ENCODE results near the gene PLCH1.
A peak's percentile ranks its signal among the peaks of the same experiment; 100 is the strongest.

Gene PLCH1, protein sequence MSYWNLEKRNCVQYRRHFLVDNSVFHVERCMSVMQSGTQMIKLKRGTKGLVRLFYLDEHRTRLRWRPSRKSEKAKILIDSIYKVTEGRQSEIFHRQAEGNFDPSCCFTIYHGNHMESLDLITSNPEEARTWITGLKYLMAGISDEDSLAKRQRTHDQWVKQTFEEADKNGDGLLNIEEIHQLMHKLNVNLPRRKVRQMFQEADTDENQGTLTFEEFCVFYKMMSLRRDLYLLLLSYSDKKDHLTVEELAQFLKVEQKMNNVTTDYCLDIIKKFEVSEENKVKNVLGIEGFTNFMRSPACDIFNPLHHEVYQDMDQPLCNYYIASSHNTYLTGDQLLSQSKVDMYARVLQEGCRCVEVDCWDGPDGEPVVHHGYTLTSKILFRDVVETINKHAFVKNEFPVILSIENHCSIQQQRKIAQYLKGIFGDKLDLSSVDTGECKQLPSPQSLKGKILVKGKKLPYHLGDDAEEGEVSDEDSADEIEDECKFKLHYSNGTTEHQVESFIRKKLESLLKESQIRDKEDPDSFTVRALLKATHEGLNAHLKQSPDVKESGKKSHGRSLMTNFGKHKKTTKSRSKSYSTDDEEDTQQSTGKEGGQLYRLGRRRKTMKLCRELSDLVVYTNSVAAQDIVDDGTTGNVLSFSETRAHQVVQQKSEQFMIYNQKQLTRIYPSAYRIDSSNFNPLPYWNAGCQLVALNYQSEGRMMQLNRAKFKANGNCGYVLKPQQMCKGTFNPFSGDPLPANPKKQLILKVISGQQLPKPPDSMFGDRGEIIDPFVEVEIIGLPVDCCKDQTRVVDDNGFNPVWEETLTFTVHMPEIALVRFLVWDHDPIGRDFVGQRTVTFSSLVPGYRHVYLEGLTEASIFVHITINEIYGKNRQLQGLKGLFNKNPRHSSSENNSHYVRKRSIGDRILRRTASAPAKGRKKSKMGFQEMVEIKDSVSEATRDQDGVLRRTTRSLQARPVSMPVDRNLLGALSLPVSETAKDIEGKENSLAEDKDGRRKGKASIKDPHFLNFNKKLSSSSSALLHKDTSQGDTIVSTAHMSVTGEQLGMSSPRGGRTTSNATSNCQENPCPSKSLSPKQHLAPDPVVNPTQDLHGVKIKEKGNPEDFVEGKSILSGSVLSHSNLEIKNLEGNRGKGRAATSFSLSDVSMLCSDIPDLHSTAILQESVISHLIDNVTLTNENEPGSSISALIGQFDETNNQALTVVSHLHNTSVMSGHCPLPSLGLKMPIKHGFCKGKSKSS (N-terminal part only)

GRCh38 chr3:155744626-155745324, at the start of gene PLCH1:
Gene PLCH1 (minus strand): TSS chr3:155745071. CDS start chr3:155704224, 40,847 bp downstream.
- peak; percentile 48 for DNase-seq

- no peak for DNase-seq
These were observed 47.7 kb upstream of the PLCH1 start for GRCh38 chr3:155792532-155792931.

- DNase-seq: no peak
These were observed 46.3 kb upstream of the PLCH1 start for GRCh38 chr3:155791190-155791589.

- DNase-seq: no peak
These were observed 45.5 kb upstream of the PLCH1 start for GRCh38 chr3:155790272-155790925.

DNA sequence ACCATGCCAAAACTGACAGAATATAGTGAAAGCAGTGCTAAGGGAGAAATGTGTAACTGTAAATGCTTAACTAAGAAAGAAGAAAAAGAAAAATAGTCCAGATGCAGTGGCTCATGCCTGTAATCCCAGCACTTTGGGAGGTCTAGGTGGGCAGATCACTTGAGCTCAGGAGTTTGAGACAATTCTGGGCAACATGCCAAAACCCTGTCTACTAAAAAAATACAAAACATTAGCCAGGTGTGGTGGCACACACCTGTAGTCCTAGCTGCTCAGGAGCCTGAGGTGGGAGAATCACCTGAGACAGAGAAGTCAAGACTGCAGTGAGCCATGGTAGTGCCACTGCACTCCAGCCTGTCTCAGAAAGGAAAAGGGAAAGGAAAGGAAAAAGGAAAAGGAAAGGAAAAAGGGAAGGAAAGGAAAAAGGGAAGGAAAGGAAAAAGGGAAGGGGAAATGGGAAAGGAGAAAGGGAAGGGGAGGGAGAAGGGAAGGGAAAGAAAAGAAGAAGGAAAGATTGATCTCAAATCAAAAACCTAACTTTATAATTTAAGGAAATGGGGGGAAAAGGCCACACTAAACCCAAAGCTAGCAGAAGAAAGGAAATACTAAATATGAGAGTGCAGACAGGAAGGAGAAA, 40.9 kb upstream of the PLCH1 start:
- DNase-seq: no peak

DNA sequence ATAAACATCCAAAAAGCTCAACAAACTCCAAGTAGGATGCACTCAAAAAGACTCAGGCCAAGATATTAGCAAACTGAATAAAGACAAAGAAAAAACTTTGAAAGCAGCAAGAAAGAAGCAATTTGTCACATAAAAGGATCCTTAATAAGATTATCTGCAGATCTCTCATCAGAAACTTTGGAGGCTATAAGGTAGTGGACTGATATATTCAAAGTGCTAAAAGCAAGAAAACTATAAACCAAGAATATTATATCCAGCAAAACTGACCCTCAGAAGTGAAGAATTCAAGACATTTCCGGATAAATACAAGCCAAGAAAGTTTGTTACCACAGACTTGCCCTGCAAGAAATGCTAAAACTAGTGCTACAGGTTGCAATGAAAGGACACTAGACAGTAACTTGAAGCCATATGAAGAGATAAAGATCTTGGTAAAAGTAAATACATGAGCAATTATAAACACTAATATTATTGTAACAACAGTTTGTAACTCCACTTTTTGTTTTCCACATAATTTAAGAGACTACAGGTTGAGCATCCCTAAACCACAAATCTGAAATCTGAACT, 37.6 kb upstream of the PLCH1 start:
- DNase-seq: no peak

DNA sequence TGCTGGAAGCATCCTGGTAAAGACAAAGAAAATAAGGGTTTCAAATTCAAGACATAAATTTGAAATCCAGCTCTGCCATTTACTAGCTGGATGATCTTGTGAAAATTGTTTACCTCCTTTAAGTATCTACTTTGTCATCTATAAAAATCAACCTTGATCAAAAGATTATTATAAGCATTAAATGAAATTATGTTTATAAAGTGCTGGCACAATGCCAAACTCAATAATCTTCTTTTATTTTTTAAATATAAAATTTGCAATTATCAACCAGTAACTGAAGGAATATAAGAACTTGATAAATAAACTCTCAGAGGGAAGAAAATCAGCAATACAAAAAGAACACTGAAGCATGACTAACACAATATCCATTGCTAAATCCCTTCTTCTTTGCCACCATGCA, 35.4 kb upstream of the PLCH1 start:
- DNase-seq: no peak

DNA sequence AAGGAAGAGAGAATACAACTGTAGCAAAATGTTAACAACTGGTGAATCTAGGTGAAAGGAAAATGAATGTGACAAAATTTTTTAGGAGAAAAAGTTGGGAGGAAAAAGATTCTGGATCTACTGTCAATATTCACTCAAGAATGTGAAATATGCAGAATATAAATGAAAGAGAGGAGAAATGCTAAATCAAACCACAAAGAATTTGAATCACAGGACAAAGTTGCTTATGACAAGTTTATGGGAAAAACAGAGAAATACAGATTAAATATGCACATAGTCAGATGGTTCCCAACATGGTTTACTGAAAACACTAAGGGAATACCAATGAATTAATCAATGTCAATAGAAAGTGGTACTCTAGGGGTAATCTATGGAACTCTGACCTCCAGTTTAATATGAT, 33.6 kb upstream of the PLCH1 start:
- DNase-seq: no peak

GRCh38 chr3:155772801-155773200, 27.9 kb upstream of the PLCH1 start:
- no peak for DNase-seq

DNA sequence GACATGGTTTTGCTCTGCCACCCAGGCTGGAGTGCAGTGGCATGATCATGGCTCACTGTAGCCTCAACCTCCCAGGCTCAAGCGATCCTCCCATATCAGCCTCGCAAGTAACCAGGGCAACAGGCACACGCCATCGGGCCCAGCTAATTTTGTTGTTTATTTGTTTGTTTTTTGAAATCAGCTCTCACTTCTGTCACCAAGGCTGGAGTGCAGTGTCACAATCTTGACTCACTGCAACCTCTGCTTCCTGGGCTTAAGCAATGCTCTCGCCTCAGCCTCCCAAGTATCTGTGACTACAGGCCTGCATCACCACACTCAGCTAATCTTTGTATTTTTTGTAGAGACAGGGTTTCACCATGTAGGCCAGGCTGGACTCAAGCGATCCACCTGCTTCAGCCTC, 26.3 kb upstream of the PLCH1 start:
- DNase-seq: no peak

DNA sequence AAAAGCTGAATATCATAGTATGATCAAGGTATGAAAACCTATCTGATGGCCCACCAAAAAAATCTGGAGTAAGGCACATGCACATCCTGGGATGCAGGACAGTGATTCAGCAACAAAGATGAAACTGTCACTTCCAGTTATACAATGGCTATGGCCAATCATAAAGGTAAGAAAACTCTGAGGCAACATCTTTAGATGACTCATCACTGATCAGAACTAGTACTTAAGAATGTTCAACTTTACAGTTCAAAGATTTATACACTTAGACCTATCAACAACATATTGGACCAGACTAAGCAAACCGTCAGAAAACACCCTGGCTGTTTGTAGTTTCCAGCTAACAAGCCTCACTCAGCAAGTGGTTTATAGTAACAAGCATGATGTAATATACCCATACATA, 21.3 kb upstream of the PLCH1 start:
- DNase-seq: no peak

GRCh38 chr3:155763870-155764463, 19.1 kb upstream of the PLCH1 start:
- no peak for DNase-seq

- no peak for DNase-seq
These were observed 15.8 kb upstream of the PLCH1 start for GRCh38 chr3:155760653-155761052.

GRCh38 chr3:155757577-155757976, 12.7 kb upstream of the PLCH1 start:
- DNase-seq: no peak

DNA sequence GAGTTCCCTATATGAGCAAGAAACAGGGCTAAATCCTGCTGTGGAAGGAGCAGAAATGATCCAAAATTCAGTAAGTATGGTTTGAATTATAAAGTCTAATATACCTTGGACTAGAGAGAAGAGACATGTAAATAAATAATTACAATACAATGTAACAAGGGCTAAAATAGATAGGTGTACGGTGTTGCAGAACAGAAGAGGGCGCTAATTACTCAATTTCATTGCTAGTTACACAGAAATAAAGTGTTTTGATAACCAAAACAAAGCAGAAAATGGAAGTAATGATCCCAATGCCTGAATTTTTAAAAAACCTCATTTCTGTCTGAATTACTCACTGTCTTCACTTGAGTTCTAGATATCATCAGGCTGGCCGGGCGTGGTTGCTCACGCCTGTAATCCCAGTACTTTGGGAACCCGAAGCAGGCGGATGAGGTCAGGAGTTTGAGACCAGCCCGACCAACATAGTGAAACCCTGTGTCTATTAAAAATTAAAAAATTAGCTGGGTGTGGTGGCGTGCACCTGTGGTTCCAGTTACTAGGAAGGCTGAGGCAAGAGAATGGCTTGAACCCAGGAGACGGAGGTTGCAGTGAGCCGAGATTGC, 8.3 kb upstream of the PLCH1 start:
- DNase-seq: peak; percentile 14

- DNase-seq: no peak
These were observed 3.9 kb upstream of the PLCH1 start for GRCh38 chr3:155748611-155749365.

DNA sequence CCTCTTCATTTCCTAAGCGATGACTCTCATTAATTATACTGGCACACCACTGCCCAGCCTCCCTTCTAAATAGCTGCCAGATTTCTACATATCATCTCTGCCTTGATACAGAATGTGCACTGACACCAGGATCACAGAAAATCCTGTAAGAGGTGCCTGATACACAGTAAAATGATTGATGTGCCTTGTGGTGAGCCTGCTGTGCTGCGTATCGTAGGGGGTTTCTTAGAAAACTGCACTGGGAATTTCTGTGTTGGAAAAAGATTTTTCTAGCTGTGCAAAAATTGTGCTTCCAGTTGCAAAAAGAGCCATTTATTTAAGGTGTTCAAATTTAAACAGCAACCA, 3.0 kb upstream of the PLCH1 start:
- no peak for DNase-seq

DNA sequence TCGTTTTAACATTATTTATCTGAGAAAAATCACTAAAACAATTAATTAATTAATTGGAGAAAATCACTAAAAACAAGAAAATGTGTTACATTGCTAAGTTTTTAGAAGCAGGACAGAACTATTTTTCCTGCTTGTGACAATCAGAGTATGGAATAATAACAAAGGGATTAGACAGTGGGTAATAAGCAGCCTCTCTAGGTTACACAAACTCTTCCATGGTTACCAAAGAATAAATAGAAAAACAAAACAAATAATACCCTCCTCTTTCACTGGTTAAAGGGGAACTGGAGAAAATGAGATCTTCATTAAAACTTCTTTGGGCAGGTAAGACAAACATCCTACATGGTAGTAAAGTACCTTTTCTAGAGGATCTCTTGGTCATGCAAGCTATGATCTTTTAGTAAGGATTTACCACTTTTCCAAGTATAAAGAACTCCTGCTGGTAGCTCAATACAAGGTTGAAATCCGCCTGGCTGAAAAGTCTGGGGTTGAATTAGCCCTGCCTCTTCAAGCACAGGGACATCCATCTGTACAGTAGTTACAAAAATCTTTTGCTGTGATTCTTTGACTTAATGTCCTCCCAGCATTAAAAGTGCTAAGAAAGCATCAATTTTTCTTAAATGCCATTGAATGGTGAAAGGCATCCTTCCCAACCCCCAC, 2.5 kb upstream of the PLCH1 start:
- no peak for DNase-seq

GRCh38 chr3:155746703-155747102, 1.8 kb upstream of the PLCH1 start:
- no peak for DNase-seq
